Germinal center (tissue), 1 donor: ENCODE data around the gene TAAR5.
"Not testable (repeated sequence)": the region's sequence is repeated elsewhere in the genome, so short reads cannot be mapped to it uniquely, and the experiment has no call there.

Experiments
- DNase-seq: peaks from one replicate; pipeline ENCODE4 v3.0.0; 2012; ENCODE audit warnings: mixed read lengths, low spot score

The TAAR5 gene, protein sequence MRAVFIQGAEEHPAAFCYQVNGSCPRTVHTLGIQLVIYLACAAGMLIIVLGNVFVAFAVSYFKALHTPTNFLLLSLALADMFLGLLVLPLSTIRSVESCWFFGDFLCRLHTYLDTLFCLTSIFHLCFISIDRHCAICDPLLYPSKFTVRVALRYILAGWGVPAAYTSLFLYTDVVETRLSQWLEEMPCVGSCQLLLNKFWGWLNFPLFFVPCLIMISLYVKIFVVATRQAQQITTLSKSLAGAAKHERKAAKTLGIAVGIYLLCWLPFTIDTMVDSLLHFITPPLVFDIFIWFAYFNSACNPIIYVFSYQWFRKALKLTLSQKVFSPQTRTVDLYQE

GRCh38 chr6:132589454-132589853, at the start of gene TAAR5:
TSS of gene TAAR5 (minus strand) at chr6:132589741. CDS start at chr6:132589686, 55 bp downstream.
- DNase-seq: no peak

- not testable (repeated sequence) for DNase-seq
Observed at GRCh38 chr6:132637135-132637534, 47.6 kb upstream of the TAAR5 start.

DNA sequence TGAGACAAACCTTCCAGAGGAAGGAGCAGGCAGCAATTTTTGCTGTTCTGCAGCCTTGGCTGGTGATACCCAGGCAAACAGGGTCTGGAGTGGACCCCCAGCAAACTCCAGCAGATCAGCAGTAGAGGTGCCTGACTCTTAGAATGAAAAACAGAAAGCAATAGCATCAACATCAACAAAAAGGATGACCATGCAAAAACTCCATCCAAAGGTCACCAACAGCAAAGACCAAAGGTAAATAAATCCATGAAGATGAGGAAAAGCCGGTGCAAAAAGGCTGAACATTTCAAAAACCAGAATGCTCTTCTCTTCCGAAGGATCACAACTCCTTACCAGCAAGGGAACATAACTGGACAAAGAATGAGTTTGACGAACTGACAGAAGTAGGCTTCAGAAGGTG, 46.4 kb upstream of the TAAR5 start:
- DNase-seq: not testable (repeated sequence)

DNA sequence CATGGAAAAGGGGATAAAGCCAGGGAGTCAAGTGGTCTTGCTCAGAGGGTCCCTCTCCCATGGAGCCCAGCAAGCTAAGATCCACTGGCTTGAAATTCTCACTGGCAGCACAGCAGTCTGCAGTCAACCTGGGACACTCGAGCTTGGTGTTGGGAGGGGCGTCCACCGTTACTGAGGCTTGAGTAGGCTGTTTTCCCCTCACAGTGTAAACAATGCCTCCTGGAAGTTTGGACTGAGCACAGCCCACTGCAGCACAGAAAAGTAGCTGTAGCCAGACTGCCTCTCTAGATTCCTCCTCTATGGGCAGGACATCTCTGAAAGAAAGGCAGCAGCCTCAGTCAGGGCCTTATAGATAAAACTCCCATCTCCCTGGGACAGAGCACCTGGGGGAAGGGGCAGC, 45.7 kb upstream of the TAAR5 start:
- not testable (repeated sequence) for DNase-seq

DNA sequence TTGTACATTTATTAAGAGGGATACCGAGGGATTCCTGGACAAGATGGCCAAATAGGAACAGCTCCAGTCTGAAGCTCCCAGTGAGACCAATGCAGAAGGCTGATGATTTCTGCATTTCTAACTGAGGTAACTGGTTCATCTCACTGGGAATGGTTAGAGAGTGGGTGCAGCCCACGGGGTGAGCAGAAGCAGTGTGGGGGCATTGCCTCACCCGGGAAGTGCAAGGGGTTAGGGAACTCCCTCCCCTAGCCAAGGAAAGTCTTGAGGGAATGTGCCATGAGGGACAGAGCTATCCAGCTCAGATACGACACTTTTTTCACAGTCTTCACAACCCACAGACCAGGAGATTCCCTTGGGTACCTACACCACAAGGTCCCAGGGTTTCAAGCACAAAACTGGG, 45.3 kb upstream of the TAAR5 start:
- no peak for DNase-seq

GRCh38 chr6:132633362-132633761, 43.8 kb upstream of the TAAR5 start:
- no peak for DNase-seq

GRCh38 chr6:132624175-132624574, 34.6 kb upstream of the TAAR5 start, which contains the start of gene TAAR2:
TSS of gene TAAR2 (minus strand) at chr6:132624275. CDS start at chr6:132624275, 0 bp downstream.
- no peak for DNase-seq

DNA sequence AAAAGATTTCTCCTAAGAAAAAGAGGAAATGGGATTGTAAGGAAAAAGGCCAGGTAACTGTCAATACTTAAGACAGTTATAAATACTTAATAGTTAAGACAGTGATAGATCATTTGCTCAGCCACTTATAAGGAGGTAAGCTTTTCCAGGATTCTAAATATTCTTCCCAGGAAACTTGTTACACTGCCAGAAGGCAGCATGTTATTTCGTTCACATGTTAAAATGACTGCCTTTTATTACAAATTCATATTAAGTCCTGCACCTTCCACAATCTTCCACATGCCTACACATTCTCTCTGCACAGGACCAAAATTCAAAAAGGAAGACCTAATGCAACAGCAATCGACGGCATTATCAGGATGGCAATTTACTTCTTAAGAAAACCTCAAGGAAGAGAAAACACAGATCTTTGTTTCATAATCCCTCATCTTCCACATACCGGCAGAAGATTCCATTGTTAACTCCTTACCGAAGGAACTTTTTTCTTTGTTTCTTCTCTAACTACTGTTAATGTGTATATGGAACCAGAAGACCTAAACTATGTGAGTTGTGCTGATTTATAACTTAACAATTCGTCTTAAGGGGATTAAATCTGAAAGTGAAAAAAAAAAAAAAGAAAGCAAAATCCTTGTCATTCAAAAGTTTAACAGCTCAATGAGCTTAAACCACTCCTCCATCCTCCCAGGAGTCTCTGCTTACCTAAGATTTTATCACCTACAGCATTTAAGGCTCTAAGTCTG, 33.7 kb upstream of the TAAR5 start:
- no peak for DNase-seq

- no peak for DNase-seq
Observed at GRCh38 chr6:132616677-132617076, 27.1 kb upstream of the TAAR5 start.

GRCh38 chr6:132614554-132614953, 25.0 kb upstream of the TAAR5 start:
- DNase-seq: no peak

DNA sequence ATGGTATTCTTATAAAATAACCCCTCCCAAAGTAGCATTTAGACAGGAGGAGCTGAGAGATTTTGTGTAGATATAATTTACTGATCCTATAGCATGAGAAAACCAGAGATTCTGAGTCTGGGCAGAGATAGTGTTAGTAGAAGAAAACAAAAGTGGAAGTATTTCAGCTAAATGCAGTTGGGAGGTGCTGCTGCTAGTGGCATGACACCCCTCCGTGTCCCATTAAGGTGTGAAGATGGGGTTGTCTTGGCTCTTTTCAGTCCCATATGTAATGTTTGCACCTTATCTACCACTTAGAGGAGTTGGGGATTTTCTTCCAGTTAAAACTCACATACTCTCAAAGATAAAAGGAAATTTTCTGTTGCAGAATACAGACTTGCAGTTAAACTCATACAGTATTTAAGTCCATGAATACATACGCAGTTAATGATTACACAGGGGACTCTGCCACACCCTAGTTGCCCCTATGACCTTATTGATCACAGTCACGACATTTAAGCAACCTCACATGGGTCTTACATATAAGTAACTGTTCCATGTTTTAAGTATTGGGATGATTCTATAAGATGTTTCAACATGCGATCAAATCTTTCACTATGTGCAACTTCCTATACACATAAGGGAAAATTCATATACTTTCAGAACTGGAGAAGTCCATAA, 23.0 kb upstream of the TAAR5 start:
- no peak for DNase-seq

GRCh38 chr6:132611616-132612015, 22.1 kb upstream of the TAAR5 start:
- DNase-seq: no peak

DNA sequence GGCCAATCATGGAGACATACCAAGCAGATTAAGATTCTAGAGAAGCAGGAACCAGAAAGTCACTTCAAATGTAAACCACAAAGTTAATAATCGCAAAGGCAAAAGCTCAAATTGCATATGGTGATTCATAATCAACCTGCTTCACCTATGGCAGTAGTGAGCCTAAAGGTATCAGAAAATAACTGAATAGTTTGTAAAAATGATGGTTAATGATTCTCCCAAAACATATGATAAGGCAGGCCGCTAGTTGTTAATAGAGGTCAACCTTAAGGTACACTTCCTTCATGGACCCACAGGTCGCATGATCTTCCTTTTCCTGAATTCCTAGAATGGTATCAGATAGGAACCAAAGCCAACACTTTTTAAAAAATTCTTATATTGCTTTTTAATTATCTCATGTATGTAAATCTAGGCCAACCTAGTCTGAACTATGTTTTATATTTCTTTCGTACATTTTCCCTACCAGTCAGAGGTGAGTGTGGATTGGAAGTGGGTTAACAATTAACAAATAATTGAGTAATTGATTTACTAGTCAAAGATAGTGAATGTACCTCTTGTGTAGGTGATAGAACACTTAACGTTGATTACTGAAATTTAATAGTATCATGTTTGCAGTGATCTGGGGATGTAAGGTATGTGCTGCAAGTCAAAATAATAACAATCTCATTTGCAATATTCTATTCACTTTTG, 18.1 kb upstream of the TAAR5 start:
- DNase-seq: no peak

GRCh38 chr6:132604635-132605152, 15.2 kb upstream of the TAAR5 start:
- DNase-seq: no peak

DNA sequence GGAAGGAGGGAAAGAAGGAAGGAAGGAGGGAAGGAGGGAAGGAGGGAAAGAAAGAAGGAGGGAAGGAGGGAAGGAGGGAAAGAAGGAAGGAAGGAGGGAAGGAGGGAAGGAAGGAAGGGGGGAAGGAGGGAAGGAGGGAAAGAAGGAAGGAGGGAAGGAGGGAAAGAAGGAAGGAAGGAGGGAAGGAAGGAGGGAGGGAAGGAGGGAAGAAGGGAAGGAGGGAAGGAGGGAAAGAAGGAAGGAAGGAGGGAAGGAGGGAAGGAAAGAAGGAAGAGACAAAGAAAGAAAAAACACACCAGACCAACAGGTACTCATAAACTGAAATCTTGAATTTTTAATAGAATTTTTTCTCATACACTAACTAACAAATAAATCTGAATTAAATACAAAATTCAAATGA, 11.4 kb upstream of the TAAR5 start:
- DNase-seq: not testable (repeated sequence)

- DNase-seq: peak; percentile 15
Observed at GRCh38 chr6:132598473-132598872, 8.9 kb upstream of the TAAR5 start.

DNA sequence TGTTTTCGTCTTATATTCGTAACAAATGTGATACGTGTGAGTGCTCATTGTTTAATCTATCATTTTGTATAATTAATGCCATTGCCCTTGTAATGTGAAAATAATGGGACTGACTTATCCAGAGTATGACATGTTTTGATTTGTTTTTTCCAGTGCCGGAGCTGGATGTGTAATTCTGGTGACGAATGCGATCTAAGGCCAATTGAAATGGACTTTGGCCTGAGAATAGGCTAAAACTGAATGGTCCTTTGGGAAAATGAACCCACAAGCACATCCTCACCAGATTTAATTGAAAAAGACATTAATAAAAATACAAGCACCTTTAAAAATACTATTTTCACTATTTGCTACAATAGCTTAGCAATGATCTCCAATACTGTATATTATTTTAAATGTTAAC, 6.7 kb upstream of the TAAR5 start:
- DNase-seq: no peak

- no peak for DNase-seq
Observed at GRCh38 chr6:132592855-132593254, 3.3 kb upstream of the TAAR5 start.

DNA sequence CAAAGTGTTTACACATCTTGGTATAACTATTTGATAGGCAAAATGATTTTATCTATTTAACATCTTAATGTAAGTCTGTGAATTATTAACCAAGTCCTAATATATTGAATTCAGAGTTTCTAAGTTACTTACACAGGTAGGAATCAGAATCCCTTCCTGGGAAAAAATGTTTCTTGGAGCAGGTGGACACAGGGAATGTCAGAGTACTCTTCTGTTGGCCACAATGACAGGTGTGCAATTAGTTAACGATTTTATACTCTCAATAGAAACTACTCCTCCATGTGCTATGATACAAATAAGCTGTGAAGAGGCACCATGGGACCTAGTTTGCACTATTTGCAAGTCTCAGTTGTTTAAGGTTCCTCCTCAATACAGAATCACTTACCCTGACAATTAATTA, 821 bp upstream of the TAAR5 start:
- DNase-seq: no peak

GRCh38 chr6:132587424-132587823, 2.1 kb downstream of the TAAR5 start:
- no peak for DNase-seq

DNA sequence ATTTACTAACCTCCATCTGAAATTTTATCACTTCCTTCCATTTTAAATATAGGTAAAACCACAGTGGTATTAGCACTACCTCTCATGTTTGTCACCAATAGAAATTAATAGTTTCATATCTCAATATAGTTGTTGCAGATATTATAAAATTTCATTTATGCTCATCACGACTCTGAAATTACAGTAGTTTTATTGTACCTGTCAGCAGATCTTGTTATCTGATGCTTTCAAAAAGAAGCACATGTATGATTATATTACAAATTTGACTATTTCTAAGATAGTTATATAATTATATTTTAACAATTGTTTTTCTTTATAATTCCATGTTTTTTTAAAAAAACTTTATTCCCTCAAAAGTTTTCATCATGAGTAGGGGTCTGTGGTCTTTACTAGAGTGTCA, 4.8 kb downstream of the TAAR5 start:
- no peak for DNase-seq

GRCh38 chr6:132571774-132572173, 17.8 kb downstream of the TAAR5 start:
- DNase-seq: no peak
